SK-N-SH (cell line): ENCODE data around the gene ABHD12.

Experiments used
- CHD2 ChIP-seq: fragments of 150-350 bp; IDR thresholded peaks from 2 replicates; pipeline ENCODE4 v1.6.1; 2018; ENCODE audit warnings: low read length; ENCODE audit not compliant: partially characterized antibody
- CTCF ChIP-seq: fragments of 200-600 bp; sonication (generic); IDR thresholded peaks from 2 replicates; pipeline ENCODE4 v1.6.1; 2017; ENCODE audit warnings: antibody characterized with exemption, mild to moderate bottlenecking, moderate library complexity
- EP300 ChIP-seq, 2 experiments: IDR thresholded peaks; 2 replicates each; pipeline versions ENCODE4 v1.4.0 to v1.6.1; 2012; ENCODE audit warnings: borderline replicate concordance in 1 of 2, low read depth in 1 of 2, low read length in 1 of 2
- FOSL2 ChIP-seq: IDR thresholded peaks from 2 replicates; pipeline ENCODE4 v1.4.0; 2012; ENCODE audit warnings: low read depth, mild to moderate bottlenecking, moderate library complexity, borderline replicate concordance
- FOXJ3 ChIP-seq: sonication (generic); formaldehyde crosslinking; IDR thresholded peaks from 2 replicates; pipeline ENCODE4 v1.5.1; 2020; ENCODE audit warnings: mild to moderate bottlenecking, missing genetic modification reagents
- JUND ChIP-seq: IDR thresholded peaks from 2 replicates; pipeline ENCODE4 v1.4.0; 2012
- MAX ChIP-seq: IDR thresholded peaks from 2 replicates; pipeline ENCODE4 v1.4.0; 2012; ENCODE audit warnings: low read depth
- MXI1 ChIP-seq: IDR thresholded peaks from 2 replicates; pipeline ENCODE4 v1.6.1; 2012; ENCODE audit warnings: mild to moderate bottlenecking, low read depth, low read length, improper control_type of control experiment
- POLR2AphosphoS5 ChIP-seq: IDR thresholded peaks from 2 replicates; pipeline ENCODE4 v1.6.1; 2012; ENCODE audit warnings: low read depth, low read length
- RAD21 ChIP-seq: IDR thresholded peaks from 2 replicates; pipeline ENCODE4 v1.6.1; 2012; ENCODE audit warnings: mild to moderate bottlenecking, low read length
- SMC3 ChIP-seq: IDR thresholded peaks from 2 replicates; pipeline ENCODE4 v1.6.1; 2012; ENCODE audit warnings: low read depth, low read length, improper control_type of control experiment
- TEAD4 ChIP-seq: IDR thresholded peaks from 2 replicates; pipeline ENCODE4 v1.4.0; 2012; ENCODE audit warnings: mild to moderate bottlenecking, borderline replicate concordance; ENCODE audit not compliant: insufficient read depth

GRCh38 chr20:25355011-25355595, 35.5 kb downstream of the ABHD12 start:
- no peak for TF ChIP-seq TEAD4
- TF ChIP-seq CTCF = no peak
- TF ChIP-seq CHD2 = no peak
- TF ChIP-seq POLR2AphosphoS5 = no peak
- no peak for TF ChIP-seq JUND
- TF ChIP-seq MXI1 = no peak
- TF ChIP-seq MAX = no peak
- no peak for TF ChIP-seq FOXJ3 (CRISPR knock-in tag)
- no peak for TF ChIP-seq SMC3
- TF ChIP-seq EP300 (IDR thresholded peaks at IDR 0.05; ENCODE audit: borderline replicate concordance in 1 of 2, low read depth in 1 of 2, low read length in 1 of 2) = no peak
- TF ChIP-seq FOSL2 = no peak
- TF ChIP-seq RAD21 = no peak
